OCI-LY7 (cell line): ENCODE measurements around the gene PSME3.

ENCODE experiments used
- EZH2phosphoT487 ChIP-seq: fragments of 200-600 bp; sonication (generic); IDR thresholded peaks from 2 replicates; pipeline ENCODE4 v1.6.1; 2018; ENCODE audit warnings: low read depth, borderline replicate concordance, mild to moderate bottlenecking, mixed run types, antibody characterized with exemption, low read length, moderate library complexity, mixed read lengths
- TF ChIP-seq, protein P1 (sequence below): fragments of 200-600 bp; sonication (generic); conservative IDR thresholded peaks from 2 replicates; pipeline ENCODE4 v1.5.1; 2014; ENCODE audit warnings: mild to moderate bottlenecking, antibody characterized with exemption, low read length, moderate library complexity, mixed read lengths

DNA sequence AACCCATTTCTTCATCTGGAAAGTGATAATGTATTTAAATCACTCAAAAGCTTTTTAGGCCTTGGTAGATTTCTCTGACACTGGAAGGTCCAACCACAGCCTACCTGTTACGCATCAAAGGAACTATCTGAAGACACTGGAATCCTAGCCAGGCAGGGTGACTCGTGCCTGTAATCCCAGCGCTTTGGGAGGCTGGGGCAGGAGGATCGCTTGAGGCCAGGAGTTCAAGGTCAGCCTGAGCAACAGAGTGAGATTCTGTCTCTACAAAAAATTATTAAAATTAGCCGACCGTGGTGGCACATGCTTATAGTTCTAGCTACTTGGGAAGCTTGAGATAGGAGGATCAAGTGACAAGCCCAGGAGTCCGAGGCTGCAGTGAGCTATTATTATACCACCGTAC lies 49.0 kb downstream of the PSME3 start:
- TF ChIP-seq, protein P1, sequence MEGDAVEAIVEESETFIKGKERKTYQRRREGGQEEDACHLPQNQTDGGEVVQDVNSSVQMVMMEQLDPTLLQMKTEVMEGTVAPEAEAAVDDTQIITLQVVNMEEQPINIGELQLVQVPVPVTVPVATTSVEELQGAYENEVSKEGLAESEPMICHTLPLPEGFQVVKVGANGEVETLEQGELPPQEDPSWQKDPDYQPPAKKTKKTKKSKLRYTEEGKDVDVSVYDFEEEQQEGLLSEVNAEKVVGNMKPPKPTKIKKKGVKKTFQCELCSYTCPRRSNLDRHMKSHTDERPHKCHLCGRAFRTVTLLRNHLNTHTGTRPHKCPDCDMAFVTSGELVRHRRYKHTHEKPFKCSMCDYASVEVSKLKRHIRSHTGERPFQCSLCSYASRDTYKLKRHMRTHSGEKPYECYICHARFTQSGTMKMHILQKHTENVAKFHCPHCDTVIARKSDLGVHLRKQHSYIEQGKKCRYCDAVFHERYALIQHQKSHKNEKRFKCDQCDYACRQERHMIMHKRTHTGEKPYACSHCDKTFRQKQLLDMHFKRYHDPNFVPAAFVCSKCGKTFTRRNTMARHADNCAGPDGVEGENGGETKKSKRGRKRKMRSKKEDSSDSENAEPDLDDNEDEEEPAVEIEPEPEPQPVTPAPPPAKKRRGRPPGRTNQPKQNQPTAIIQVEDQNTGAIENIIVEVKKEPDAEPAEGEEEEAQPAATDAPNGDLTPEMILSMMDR = no peak
- TF ChIP-seq EZH2phosphoT487 = no peak
